GM18517 (cell line): Measurements from ENCODE around the gene ZSCAN22.
A peak's percentile ranks its signal among the peaks of the same experiment; 100 is the strongest.

Experiments used
- ATAC-seq: cut with Tn5 transposase; IDR thresholded peaks from one replicate; pipeline ENCODE4 v1.9.1; 2021; ENCODE audit warnings: mild to moderate bottlenecking, moderate library complexity; ENCODE audit not compliant: unreplicated experiment

The ZSCAN22 gene

DNA sequence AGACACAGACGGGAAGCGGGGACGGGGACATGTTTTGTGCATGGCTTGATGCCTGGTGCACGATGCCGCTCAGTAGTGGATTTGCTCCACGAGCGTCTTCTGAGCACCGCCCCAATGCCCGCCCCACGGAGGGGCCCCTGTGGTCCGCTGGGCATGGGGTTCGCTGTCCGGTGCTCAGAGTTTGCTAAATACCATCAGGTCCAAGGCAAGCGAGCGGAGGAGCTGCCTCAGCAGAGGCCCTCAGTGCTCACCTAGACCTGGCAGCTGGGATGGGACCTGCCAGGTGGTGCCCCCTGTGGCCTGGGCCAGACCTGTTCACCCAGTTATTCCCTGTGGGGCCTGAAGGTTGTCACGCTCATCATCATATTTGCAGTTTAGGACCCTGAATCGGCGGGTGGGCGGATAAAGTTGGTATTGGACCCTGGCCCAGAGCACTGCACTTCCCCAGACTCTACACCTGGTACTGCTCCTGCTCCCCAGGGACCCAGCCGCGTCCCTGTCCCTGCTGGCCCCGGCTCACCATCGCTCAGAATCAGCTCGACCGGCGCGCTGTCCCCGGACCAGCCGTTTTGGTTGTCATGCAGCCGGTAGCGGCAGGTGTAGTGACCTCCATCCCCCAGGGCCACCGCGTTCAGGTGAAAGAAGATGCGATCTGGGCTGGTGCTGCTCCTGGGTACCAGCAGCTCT lies 24.2 kb downstream of the ZSCAN22 start:
- no peak for ATAC-seq

GRCh38 chr19:58351558-58351878 lies 24.7 kb downstream of the ZSCAN22 start:
- ATAC-seq = no peak

DNA sequence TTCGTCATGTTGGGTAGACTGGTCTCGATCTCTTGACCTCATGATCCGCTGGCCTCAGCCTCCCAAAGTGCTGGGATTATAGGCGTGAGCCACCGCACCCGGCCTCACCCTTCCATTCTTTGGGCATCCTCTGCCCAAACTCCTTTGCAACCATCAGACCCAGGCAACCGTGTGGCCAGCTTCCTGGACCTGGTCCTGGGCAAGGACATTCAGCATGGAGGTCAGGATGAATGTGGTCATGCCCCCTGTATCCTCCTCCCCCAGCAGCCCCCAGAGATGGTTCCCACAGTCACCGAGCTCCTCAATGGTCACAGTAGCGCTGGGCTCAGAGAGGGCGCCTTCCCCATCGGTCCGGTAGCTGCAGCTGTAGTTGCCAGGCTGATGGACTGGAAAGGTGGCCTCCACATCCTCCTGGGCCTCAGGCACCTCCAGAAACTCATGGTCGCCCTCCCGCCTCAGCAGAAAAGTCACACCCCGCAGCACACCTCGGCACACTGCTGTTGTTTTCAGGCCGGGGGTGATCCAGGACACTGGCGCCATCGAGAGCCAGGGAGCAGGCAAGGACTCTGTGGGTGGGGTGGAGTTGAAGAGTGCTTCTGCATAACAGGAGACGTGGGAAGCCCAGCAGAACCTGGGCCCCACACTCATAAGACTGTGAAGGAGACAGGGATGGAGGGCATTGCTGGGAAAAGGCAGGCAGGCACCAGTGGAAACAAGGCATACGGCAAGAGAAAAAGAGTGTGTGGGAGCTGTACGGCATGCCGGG lies 25.4 kb downstream of the ZSCAN22 start:
- no peak for ATAC-seq

- ATAC-seq = no peak
These were observed 26.2 kb downstream of the ZSCAN22 start, which contains the start of gene A1BG for GRCh38 chr19:58352760-58353671. A1BG (minus strand) TSS chr19:58353492; CDS start chr19:58353437, 55 bp downstream.

DNA sequence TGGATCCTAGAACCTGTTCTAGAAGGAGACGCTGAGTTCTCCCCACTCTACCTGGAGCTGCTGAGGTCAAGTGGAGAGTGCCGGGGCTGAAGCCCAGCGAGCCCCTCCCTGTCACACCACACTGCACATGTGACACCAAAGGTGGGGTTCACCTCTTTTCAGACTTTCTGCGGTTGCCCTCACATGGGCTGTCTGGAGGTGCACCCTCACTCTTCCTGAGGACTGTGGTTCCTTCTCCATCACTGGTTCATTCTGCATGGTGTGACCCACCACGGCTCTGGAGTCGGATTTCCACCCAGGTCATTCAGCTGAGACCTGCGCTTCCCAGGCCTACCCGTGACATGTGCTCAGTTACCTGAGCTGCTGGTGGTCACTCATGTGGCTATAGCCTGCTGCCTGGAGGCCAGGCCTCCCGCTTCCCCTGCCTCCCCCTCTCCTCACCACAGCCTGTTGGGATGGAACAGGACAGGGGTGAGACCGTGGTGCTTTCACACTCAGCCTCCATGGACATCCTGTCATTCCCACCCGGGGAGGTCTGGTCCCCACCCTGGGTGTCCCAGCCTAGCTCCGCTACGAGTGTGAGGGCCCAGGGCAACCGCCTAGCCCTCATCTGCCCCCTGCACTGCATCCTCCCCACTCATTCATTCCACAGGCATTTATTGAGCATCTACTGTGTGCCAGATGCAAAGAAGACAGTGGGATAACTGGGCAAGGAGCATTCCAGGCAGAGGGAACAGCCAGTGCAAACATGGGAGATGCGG lies 27.1 kb downstream of the ZSCAN22 start:
- no peak for ATAC-seq

GRCh38 chr19:58354478-58355030 lies 27.8 kb downstream of the ZSCAN22 start:
- no peak for ATAC-seq

DNA sequence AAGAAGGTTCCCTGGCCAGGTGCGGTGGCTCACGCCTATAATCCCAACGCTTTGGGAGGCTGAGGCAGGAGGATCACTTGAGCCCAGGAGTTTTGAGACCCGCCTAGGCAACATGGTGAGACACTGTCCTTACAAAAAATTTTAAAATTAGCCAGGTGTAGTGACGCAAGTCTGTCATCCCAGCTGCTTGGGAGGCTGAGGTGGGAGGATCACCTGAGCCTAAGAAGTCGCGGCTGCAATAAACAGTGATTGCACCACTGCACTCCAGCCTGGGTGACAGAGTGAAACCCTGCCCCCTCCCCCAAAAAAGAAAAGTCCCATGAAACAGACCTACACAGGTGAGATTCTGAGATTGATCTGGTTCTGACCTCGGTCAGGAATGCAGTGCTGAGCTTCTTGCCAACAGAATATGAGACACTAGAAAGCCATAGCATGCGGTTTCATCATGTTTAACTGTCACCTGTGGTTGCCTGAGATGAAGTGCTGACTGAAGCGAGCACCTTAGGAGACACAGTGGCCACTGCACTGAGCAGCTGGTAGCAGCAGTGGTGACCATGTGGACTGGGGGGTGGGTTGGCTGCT lies 28.5 kb downstream of the ZSCAN22 start:
- ATAC-seq = no peak

- no peak for ATAC-seq
These were observed 29.3 kb downstream of the ZSCAN22 start for GRCh38 chr19:58355908-58356765.

DNA sequence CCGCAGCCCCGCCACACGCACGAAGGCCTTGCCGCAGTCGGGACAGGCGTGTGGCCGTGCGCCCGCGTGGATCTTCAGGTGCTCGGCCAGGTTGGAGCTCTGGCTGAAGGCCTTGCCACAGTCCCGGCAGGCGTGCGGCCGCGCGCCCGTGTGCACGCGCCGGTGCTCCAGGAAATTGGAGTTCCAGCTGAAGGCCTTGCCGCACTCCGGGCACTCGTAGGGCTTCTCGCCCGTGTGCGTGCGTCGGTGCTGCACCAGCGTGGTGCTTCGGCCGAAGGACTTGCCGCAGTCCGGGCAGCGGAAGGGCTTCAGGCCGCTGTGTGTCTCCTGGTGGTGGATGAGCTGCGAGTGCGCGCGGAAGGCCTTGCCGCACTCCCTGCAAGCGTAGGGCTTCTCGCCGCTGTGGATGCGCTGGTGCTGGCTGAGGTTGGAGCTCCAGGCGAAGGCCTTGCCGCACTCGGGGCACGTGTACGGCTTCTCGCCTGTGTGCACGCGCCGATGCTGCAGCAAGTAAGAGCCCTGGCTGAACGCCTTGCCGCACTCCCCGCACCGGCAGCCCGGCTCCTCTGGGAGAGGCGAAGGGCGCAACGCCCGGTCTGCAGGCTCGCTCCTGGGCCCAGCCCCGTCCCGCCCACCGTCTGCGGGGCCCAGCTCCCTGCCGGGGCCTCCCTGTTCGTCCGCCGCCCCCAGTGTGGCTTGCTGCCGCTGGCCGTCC lies 30.1 kb downstream of the ZSCAN22 start:
- ATAC-seq = no peak

DNA sequence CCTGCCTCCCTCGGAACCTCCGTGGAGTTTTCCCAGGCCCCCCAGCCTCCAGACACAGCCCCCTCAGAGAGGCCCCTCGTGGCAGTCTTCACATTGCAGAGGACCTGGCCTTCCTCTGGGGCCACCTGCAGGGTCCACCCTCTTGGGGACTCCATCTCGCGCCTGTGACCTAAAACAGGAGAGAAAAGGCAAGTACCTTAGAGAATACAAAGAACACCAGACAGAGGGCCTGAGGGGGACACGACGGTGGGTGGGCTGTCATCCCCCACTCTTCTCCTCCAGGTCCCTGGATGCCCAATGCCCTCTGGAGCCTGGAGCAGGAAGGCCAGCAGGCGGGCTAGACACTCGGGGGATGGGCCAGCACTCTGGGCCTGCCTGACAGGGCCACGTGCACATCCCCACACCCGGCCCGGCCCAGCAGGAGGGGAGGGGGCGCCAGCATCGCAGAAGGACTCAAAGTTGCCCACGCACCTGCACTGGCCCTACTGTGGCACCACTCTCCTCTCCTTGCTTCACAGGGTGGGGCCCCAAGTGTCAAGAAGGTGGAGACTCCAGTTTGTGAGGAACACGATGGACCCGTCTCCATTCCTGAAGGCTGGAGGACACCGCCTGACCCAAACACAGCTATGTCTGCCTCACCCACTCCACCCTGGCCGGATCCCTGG lies 30.8 kb downstream of the ZSCAN22 start:
- no peak for ATAC-seq

DNA sequence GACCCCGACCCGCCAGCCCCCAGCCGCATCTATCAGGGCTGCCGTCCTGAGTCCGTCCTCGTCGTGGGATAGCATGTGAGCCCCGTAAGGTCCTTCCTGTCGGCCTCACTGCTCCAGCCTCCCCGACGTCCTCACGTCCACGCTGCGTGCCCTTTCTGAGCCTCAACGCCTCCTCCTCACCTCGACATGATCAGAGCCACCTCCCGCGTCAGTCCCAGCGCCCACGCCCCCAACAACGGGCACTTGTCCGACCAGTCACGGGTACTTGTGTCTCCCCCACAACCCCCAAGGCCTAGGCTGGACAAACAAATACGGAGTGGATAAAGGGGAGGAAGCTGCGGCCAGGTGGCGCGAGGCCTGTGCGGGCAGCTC lies 35.1 kb downstream of the ZSCAN22 start:
- no peak for ATAC-seq

DNA sequence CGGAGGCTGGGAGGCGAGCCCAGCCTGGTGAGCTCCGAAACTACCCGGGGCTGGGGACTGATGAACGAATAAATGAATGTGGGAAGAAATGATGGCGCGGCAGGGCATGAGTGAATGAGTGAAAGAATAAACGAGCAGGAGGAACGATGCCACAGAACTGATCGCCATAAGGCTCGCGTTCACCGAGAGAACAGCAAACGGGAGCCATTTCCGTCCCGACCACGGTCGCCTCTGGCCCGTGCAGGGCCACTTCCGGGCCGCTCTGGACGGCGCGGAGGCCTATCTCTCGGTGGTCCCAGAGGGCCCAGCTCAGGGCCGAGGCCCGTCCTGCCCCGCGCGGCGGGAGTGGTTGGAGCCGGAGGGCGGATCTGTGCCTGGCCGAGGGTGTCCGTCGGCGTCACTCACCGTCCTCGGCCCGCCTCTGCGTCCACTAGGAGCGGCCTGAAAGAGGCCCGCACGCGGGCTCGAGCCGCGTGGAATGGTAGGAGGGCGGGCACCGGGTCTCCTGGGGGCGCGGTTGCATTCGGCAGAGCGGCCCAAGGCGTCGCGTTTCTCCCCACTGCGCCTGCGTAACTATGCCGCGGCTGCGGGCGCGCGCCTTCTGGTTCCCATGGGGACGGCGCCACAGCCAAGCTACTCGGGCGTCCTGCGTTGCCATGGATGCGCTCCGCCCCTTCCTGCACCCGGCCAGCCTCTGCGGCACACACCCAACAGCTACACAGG lies 35.6 kb downstream of the ZSCAN22 start, which contains the start of gene ZNF497:
Gene ZNF497, minus strand, starts transcription at position 480 of the 723 bp plus-strand sequence. CDS start 5,116 bp downstream, outside the sequence.
- peak; percentile 78 for ATAC-seq

- no peak for ATAC-seq
These were observed 37.4 kb downstream of the ZSCAN22 start for GRCh38 chr19:58364146-58364545.

DNA sequence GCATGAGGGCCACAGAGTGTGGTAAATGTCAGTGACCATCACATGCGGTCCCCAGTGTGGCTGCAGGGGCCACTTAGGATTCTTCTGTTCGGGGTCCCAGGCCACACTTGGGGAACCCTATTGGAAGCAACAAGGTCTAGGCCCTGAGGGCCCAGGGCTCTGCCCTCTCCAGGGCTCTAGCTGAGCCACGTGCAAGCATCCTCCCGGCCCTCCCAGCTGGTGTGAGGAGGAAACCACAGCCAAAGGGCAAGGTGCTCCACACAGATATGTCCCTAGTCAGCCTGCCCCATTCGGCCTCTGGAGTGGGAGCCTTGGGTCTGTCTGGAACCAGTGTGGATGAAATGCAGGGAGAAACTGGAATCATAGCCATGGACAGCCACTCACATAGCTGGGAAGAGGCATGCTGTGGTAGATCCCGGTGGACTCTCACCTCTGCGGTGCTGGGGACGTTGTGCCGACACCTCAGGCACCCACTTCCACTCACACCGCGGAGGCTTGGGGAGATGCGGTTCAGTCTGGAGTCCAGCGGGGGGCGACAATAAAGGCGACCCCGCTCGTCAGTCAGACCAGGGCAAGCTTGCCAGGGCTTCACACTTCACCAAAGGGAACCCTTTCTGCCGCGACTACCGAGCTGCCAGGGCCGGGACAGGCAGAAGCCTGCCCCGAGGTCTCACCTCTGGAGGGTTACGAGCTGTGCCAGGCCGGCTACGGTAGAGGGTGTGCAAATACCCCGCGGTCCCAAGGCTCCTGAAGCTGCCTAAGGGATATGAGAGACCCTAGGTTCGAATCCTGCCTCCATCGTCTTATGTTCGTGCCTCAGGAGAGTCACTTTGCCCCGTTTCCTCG lies 40.0 kb downstream of the ZSCAN22 start:
- no peak for ATAC-seq

GRCh38 chr19:58367698-58368454 lies 41.1 kb downstream of the ZSCAN22 start:
- ATAC-seq = no peak
